OCI-LY7 (cell line): Measurements from ENCODE around the gene METTL27. TPM values are rescaled to one million over a fixed set of nuclear protein-coding genes. Genes with fewer than 3 reads are reported as not detected.

Experiments
- Bru-seq: library from RNA; stranded (reverse); fragments of 400-500 nt; gene quantifications from one replicate; lab custom pipeline; 2021; lab: Mats Ljungman, UMichigan
- BruChase-seq, 2 experiments: library from RNA; stranded (reverse); fragments of 400-500 nt; gene quantifications; one replicate each; lab custom pipeline; 2021; lab: Mats Ljungman, UMichigan
- BruUV-seq: library from RNA; stranded (reverse); fragments of 400-500 nt; replicated peaks from 2 replicates; lab custom pipeline; 2021; lab: Mats Ljungman, UMichigan
- CTCF ChIA-PET: fragments of 300-600 bp; sonication (Branson Sonifier 250); formaldehyde crosslinking; loops from one replicate; lab custom pipeline; 2022; ENCODE audit warnings: antibody characterized with exemption; ENCODE audit not compliant: unreplicated experiment; lab: Charles Lee
- POLR2A ChIA-PET: fragments of 300-600 bp; sonication (Branson Sonifier 250); formaldehyde crosslinking; loops from one replicate; lab custom pipeline; 2022; ENCODE audit warnings: antibody characterized with exemption; lab: Charles Lee
- DNase-seq: peaks from one replicate; pipeline ENCODE4 v3.0.0-alpha.2; 2015; ENCODE audit warnings: low spot score
- H2AFZ ChIP-seq: fragments of 200-600 bp; sonication (generic), shearing (Covaris generic); 2 replicates; pipeline ENCODE4 v1.6.1; 2014; ENCODE audit warnings: mild to moderate bottlenecking, antibody characterized with exemption, low read length, moderate library complexity
- H3K27ac ChIP-seq: fragments of 200-600 bp; sonication (generic); 2 replicates; pipeline ENCODE4 v1.5.1; 2014; ENCODE audit warnings: mixed run types, low read depth, mild to moderate bottlenecking, moderate library complexity, low read length, inconsistent platforms; ENCODE audit not compliant: poor library complexity, severe bottlenecking
- H3K36me3 ChIP-seq: fragments of 200-600 bp; sonication (generic); 2 replicates; pipeline ENCODE4 v1.6.1; 2014; ENCODE audit warnings: mild to moderate bottlenecking, antibody characterized with exemption, low read length, moderate library complexity, mixed read lengths; ENCODE audit not compliant: insufficient read depth
- H3K4me1 ChIP-seq: fragments of 200-600 bp; sonication (generic); 2 replicates; pipeline ENCODE4 v1.5.1; 2014; ENCODE audit warnings: mild to moderate bottlenecking, low read length; ENCODE audit not compliant: insufficient read depth, poor library complexity, severe bottlenecking
- H3K4me2 ChIP-seq: fragments of 200-600 bp; sonication (generic); 2 replicates; pipeline ENCODE4 v1.6.1; 2014; ENCODE audit warnings: mild to moderate bottlenecking, low read length
- H3K4me3 ChIP-seq: fragments of 200-600 bp; sonication (generic); 2 replicates; pipeline ENCODE4 v1.5.1; 2014; ENCODE audit warnings: mild to moderate bottlenecking, low read depth, low read length; ENCODE audit not compliant: poor library complexity, severe bottlenecking
- H3K79me2 ChIP-seq: fragments of 200-600 bp; sonication (generic); 2 replicates; pipeline ENCODE4 v1.6.1; 2016; ENCODE audit warnings: low read depth, mild to moderate bottlenecking, low read length, moderate library complexity, mixed read lengths; ENCODE audit not compliant: insufficient read depth
- H3K9me2 ChIP-seq: fragments of 200-600 bp; sonication (generic); 2 replicates; pipeline ENCODE4 v1.6.1; 2016; ENCODE audit warnings: mild to moderate bottlenecking, low read length, mixed read lengths; ENCODE audit not compliant: insufficient read depth
- H3K9me3 ChIP-seq: fragments of 200-600 bp; sonication (generic); 2 replicates; pipeline ENCODE4 v1.6.1; 2014; ENCODE audit warnings: mild to moderate bottlenecking, mixed run types, low read length, mixed read lengths
- H4K20me1 ChIP-seq: fragments of 200-600 bp; sonication (generic); 2 replicates; pipeline ENCODE4 v1.6.1; 2014; ENCODE audit warnings: mild to moderate bottlenecking, antibody characterized with exemption, low read length, moderate library complexity, mixed read lengths; ENCODE audit not compliant: insufficient read depth
- CTCF ChIP-seq: fragments of 200-600 bp; sonication (generic); conservative IDR thresholded peaks from 2 replicates; pipeline ENCODE4 v1.5.1; 2014; ENCODE audit warnings: mild to moderate bottlenecking, antibody characterized with exemption, low read length, moderate library complexity, mixed read lengths
- EZH2phosphoT487 ChIP-seq: fragments of 200-600 bp; sonication (generic); IDR thresholded peaks from 2 replicates; pipeline ENCODE4 v1.6.1; 2018; ENCODE audit warnings: low read depth, borderline replicate concordance, mild to moderate bottlenecking, mixed run types, antibody characterized with exemption, low read length, moderate library complexity, mixed read lengths
- intact Hi-C: fragments of 100-400 bp; cut with micrococcal nuclease; formaldehyde crosslinking; loops from one replicate; pipeline ENCODE4 v1.10.0; 2022; ENCODE audit not compliant: unreplicated experiment
- long read RNA-seq: library from polyadenylated mRNA; stranded (forward); transcript quantifications from one replicate; pipeline ENCODE4 v2.0.0, GENCODE V29; 2022
- total RNA-seq, 2 experiments: library from RNA; depleted of rRNA in 1 of 2; stranded (reverse); fragments of >200 nt in 1 of 2; shearing (Covaris generic) in 1 of 2; gene quantifications; 2 replicates each; pipeline ENCODE4 v1.2.3, GENCODE V29; 2014 to 2022

The METTL27 gene, protein sequence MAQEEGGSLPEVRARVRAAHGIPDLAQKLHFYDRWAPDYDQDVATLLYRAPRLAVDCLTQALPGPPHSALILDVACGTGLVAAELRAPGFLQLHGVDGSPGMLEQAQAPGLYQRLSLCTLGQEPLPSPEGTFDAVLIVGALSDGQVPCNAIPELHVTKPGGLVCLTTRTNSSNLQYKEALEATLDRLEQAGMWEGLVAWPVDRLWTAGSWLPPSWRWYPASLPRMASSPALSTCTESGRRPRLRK
- total RNA-seq (2014; rRNA removed; shearing (Covaris generic)) (0.92 and 3.1 TPM in 2 replicates), total RNA-seq (2022) (2.1 and 2.3 TPM in 2 replicates), Bru-seq, nascent RNA (percentile 22 among the genes with signal in this experiment), BruChase-seq, experiment 1, labeled RNA remaining after a 6-hour chase (percentile 27 among the genes with signal in this experiment), BruChase-seq, experiment 2, labeled RNA remaining after a 2-hour chase (percentile 15 among the genes with signal in this experiment)
- long read RNA-seq, result 0 reads

DNA sequence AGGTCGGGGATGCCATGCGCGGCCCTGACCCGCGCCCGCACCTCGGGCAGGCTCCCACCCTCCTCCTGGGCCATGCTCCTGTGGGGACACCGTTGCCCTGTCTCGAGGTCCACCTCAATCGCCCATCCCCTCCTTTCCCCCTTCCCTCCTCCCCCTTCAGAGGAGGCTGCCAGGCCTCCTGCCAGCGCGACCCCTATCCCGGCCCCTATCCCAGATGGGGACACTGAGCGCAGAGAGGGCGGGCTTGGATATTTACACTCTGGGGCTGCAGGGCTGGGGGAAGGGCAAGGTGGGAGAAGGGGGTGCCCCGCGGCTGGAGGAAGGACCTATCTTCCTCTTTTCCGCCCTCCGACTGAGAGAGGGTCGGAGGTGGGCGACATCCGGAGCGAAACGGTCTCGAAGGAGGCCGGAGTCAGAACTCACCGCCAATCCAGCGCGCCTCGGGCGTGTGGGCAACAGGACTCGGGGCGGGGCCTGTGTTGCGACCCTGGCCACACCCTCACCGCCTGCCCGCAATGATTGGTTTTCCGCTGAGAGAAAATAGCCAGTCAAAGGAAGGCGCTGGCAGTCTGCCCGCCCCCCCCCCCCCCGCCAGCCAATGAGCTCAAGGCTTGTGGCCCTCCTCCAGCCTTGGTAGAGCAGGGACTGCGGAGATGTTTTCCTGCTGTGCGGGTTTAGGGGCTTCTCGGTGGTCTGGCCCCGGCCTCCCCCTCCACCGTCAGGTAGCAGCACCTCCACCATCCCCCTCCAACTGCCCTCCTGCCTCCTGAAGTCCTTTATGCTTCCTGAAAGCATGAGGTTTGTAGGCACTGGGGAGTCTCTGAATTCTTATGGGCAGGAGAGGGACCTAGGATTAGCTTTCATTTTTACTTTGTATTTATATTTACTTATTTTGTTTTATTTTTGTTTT, at the start of gene METTL27:
Gene METTL27 (minus strand): TSS at position 450 of the 910 bp plus-strand sequence. CDS start 376 bp downstream, at position 74.
- BruUV-seq, result no TSS peak
- Histone ChIP-seq H3K4me2 (peak within 1 kb of the TSS; percentile 73), H4K20me1 (no peaks in the 10 kb centered on the region), H3K9me3 (no peaks in the 10 kb centered on the region), H2AFZ (peak within 1 kb of the TSS; percentile 87), H3K36me3 (no peaks in the 10 kb centered on the region), H3K9me2 (no peaks in the 10 kb centered on the region), H3K4me1 (peaks cover 14% of the 10 kb centered on the region), H3K27ac (peak within 1 kb of the TSS; percentile 18), H3K79me2 (no peaks in the 10 kb centered on the region), H3K4me3 (peak within 1 kb of the TSS; percentile 65)
- TF ChIP-seq EZH2phosphoT487 (no peak), CTCF (no peak)
- POLR2A ChIA-PET, result interaction anchor here (0.6 to 1.3 kb wide), 6 partner anchors 10 to 264 kb away, joined by 3 to 8 read pairs (median 4); partner anchors contain the start of gene TBL2
- intact Hi-C loops, result loop anchor here (5.0 kb wide), 1 partner anchor 105 kb away; the partner anchor contains the start of gene ABHD11
- CTCF ChIA-PET, result interaction anchor here (0.9 kb wide), 1 partner anchor 103 kb away, joined by 3 read pairs; no protein-coding TSS in a partner anchor
- peak; percentile 95 for DNase-seq

GRCh38 chr7:73891178-73891885, 49.0 kb upstream of the METTL27 start:
- Histone ChIP-seq H2AFZ (no peak overlapping the region), H3K9me2 (no peaks in the 10 kb centered on the region), H3K79me2 (no peaks in the 10 kb centered on the region), H3K27ac (no peak overlapping the region), H3K4me1 (no peaks in the 10 kb centered on the region), H3K36me3 (no peaks in the 10 kb centered on the region), H4K20me1 (no peaks in the 10 kb centered on the region), H3K4me3 (no peak overlapping the region), H3K9me3 (no peaks in the 10 kb centered on the region), H3K4me2 (no peak overlapping the region)
- BruUV-seq, result no TSS peak
- no peak for TF ChIP-seq EZH2phosphoT487
- TF ChIP-seq CTCF, result no peak
- POLR2A ChIA-PET, result no interaction called here
- DNase-seq, result no peak
- intact Hi-C loops, result no loop called here
- CTCF ChIA-PET, result no interaction called here
